ENCODE measurements around the gene PLPP1.

DNA sequence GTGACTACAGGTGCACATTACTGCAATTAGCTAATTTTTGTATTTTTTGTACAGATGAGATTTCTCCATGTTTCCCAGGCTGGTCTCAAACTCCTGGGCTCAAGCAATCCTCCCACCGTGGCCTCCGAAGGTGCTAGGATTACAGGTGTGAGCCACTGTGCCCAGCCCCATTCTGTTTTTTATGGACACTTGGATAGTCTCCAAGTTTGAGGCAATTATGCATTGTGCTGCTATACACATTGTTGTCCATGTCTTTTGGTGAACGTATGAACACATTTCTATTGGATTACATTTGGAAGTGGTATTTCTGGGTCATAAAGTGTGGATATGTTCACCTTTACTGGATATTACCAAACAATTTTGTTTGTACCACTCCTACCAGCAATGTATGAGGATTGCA lies 22.4 kb upstream of the PLPP1 start:
- TF ChIP-seq ARNT (IDR thresholded peaks at IDR 0.05): no peak
- no peak for TF ChIP-seq FOXK2 (IDR thresholded peaks at IDR 0.05)
- no peak for TF ChIP-seq NFRKB (IDR thresholded peaks at IDR 0.05)
- no peak for TF ChIP-seq SUZ12 (IDR thresholded peaks at IDR 0.05)
